Measurements from ENCODE around the gene TCEAL6.

DNA sequence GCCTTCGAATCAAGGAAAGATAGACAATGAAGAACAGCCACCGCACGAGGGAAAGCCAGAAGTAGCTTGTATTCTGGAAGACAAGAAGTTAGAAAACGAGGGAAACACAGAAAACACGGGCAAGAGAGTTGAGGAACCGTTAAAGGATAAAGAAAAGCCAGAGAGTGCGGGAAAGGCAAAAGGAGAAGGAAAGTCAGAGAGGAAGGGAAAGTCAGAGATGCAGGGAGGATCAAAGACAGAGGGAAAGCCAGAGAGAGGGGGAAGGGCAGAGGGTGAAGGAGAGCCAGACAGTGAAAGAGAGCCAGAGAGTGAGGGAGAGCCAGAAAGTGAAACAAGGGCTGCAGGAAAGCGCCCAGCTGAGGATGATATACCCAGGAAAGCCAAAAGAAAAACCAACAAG is 15.4 kb downstream of the TCEAL6 start:
- no peak for TF ChIP-seq EP300 (IDR thresholded peaks at IDR 0.05)
- TF ChIP-seq, protein P1, sequence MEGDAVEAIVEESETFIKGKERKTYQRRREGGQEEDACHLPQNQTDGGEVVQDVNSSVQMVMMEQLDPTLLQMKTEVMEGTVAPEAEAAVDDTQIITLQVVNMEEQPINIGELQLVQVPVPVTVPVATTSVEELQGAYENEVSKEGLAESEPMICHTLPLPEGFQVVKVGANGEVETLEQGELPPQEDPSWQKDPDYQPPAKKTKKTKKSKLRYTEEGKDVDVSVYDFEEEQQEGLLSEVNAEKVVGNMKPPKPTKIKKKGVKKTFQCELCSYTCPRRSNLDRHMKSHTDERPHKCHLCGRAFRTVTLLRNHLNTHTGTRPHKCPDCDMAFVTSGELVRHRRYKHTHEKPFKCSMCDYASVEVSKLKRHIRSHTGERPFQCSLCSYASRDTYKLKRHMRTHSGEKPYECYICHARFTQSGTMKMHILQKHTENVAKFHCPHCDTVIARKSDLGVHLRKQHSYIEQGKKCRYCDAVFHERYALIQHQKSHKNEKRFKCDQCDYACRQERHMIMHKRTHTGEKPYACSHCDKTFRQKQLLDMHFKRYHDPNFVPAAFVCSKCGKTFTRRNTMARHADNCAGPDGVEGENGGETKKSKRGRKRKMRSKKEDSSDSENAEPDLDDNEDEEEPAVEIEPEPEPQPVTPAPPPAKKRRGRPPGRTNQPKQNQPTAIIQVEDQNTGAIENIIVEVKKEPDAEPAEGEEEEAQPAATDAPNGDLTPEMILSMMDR (IDR thresholded peaks at IDR 0.05) = no peak
- no peak for TF ChIP-seq POLR2A (IDR thresholded peaks at IDR 0.05)
- TF ChIP-seq POLR2AphosphoS5 (IDR thresholded peaks at IDR 0.05) = no peak
